ENCODE data around the gene DOLK.

DNA sequence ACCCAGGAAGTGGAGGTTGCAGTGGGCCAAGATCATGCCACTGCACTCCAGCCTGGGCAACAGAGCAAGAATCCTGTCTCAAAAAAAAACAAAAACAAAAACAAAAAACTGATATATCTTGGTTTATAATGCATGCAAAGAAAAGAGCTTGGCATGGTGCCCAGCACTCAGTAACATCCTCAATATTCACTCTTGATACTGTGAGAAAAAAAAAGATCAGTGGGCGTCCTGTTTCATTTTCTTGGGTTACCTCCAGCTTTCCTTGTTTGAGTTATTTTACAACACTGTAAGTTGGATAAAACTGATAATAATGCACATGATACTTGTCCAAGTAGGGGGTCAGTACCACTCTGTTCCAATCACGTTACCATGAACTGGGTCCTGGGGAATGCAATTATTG lies 18.8 kb downstream of the DOLK start:
- TF ChIP-seq, protein P1, sequence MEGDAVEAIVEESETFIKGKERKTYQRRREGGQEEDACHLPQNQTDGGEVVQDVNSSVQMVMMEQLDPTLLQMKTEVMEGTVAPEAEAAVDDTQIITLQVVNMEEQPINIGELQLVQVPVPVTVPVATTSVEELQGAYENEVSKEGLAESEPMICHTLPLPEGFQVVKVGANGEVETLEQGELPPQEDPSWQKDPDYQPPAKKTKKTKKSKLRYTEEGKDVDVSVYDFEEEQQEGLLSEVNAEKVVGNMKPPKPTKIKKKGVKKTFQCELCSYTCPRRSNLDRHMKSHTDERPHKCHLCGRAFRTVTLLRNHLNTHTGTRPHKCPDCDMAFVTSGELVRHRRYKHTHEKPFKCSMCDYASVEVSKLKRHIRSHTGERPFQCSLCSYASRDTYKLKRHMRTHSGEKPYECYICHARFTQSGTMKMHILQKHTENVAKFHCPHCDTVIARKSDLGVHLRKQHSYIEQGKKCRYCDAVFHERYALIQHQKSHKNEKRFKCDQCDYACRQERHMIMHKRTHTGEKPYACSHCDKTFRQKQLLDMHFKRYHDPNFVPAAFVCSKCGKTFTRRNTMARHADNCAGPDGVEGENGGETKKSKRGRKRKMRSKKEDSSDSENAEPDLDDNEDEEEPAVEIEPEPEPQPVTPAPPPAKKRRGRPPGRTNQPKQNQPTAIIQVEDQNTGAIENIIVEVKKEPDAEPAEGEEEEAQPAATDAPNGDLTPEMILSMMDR (IDR thresholded peaks at IDR 0.05) = no peak
- no peak for TF ChIP-seq POLR2A (IDR thresholded peaks at IDR 0.05)

Data from heart left ventricle (tissue), 13 donors.